C4-2B (cell line): ENCODE data around the gene CIDEB.

Experiments used
- H3K27ac ChIP-seq: fragments of 450-650 bp; 2 replicates; pipeline ENCODE4 v1.5.1; 2017
- CTCF ChIP-seq: fragments of 450-650 bp; conservative IDR thresholded peaks from 2 replicates; pipeline ENCODE4 v1.5.1; 2017; ENCODE audit warnings: mild to moderate bottlenecking
- ZFX ChIP-seq: fragments of 450-650 bp; IDR thresholded peaks from 2 replicates; pipeline ENCODE4 v1.6.1; 2017

The CIDEB gene

GRCh38 chr14:24269910-24270536 lies 37.8 kb downstream of the CIDEB start:
- TF ChIP-seq ZFX = no peak
- no peak for TF ChIP-seq CTCF

GRCh38 chr14:24269368-24269767 lies 38.4 kb downstream of the CIDEB start:
- no peak for TF ChIP-seq CTCF
- TF ChIP-seq ZFX = no peak
- no peak overlapping the region for H3K27ac ChIP-seq

More at GRCh38 chr14:24269910-24270536, 37.8 kb downstream of the CIDEB start:
- no peak overlapping the region for H3K27ac ChIP-seq

- no peak overlapping the region for H3K27ac ChIP-seq
- TF ChIP-seq CTCF = no peak
- TF ChIP-seq ZFX = no peak
Measured at GRCh38 chr14:24268225-24268624, 39.6 kb downstream of the CIDEB start.

- TF ChIP-seq ZFX (no peak), CTCF (no peak)
Measured at GRCh38 chr14:24267516-24267915, 40.3 kb downstream of the CIDEB start.

GRCh38 chr14:24266344-24267244 lies 41.2 kb downstream of the CIDEB start:
- no peak for TF ChIP-seq CTCF
- TF ChIP-seq ZFX = no peak

More at GRCh38 chr14:24267516-24267915, 40.3 kb downstream of the CIDEB start:
- no peak overlapping the region for H3K27ac ChIP-seq

GRCh38 chr14:24264298-24264697 lies 43.5 kb downstream of the CIDEB start:
- peak overlapping the region; percentile 14; the same call in 1 of the 2 replicates for H3K27ac ChIP-seq
- TF ChIP-seq ZFX = no peak
- TF ChIP-seq CTCF = no peak

More at GRCh38 chr14:24266344-24267244, 41.2 kb downstream of the CIDEB start:
- no peak overlapping the region for H3K27ac ChIP-seq

GRCh38 chr14:24263848-24264247 lies 43.9 kb downstream of the CIDEB start:
- TF ChIP-seq CTCF = no peak
- TF ChIP-seq ZFX = no peak
- peak overlapping the region; percentile 14 for H3K27ac ChIP-seq
